Measurements from ENCODE around the gene SIGLEC9.
A peak's percentile ranks its signal among the peaks of the same experiment; 100 is the strongest.

The SIGLEC9 gene

GRCh38 chr19:51147663-51148062, 23.0 kb downstream of the SIGLEC9 start:
- no peak for DNase-seq

GRCh38 chr19:51148580-51148979, 23.9 kb downstream of the SIGLEC9 start:
- peak in 1 of 2 donors; percentile 25 for DNase-seq

GRCh38 chr19:51150627-51151026, 25.9 kb downstream of the SIGLEC9 start:
- no peak for DNase-seq

- no peak for DNase-seq
Measured at GRCh38 chr19:51156710-51157109, 32.0 kb downstream of the SIGLEC9 start.

- no peak for DNase-seq
Measured at GRCh38 chr19:51157265-51157664, 32.6 kb downstream of the SIGLEC9 start.

GRCh38 chr19:51158474-51159129, 33.9 kb downstream of the SIGLEC9 start:
- peak; percentile 47 to 60 for DNase-seq

GRCh38 chr19:51159656-51160055, 35.0 kb downstream of the SIGLEC9 start:
- no peak for DNase-seq

GRCh38 chr19:51161266-51161665, 36.6 kb downstream of the SIGLEC9 start:
- no peak for DNase-seq

- no peak for DNase-seq
Measured at GRCh38 chr19:51161867-51162496, 37.3 kb downstream of the SIGLEC9 start.

GRCh38 chr19:51163257-51163656, 38.6 kb downstream of the SIGLEC9 start:
- DNase-seq, result no peak

- DNase-seq, result no peak
Measured at GRCh38 chr19:51164215-51164614, 39.5 kb downstream of the SIGLEC9 start.

- peak; percentile 14 to 24 for DNase-seq
Measured at GRCh38 chr19:51166846-51167490, 42.3 kb downstream of the SIGLEC9 start.

GRCh38 chr19:51168564-51169282, 44.0 kb downstream of the SIGLEC9 start:
- no peak for DNase-seq

GRCh38 chr19:51169283-51169918, 44.7 kb downstream of the SIGLEC9 start:
- peak in 1 of 2 donors; percentile 29 for DNase-seq

- DNase-seq, result no peak
Measured at GRCh38 chr19:51172223-51172622, 47.5 kb downstream of the SIGLEC9 start.

- DNase-seq, result no peak
Measured at GRCh38 chr19:51173681-51174080, 49.0 kb downstream of the SIGLEC9 start.

GRCh38 chr19:51179256-51179655, 54.5 kb downstream of the SIGLEC9 start:
- peak in 1 of 2 donors; percentile 16 for DNase-seq

All from bone marrow (tissue), 2 donors.